GM19025 (cell line): ENCODE data around the gene RAP1GAP.

Source experiments
- ATAC-seq: cut with Tn5 transposase; IDR thresholded peaks from one replicate; pipeline ENCODE4 v1.9.1; 2021; ENCODE audit warnings: mild to moderate bottlenecking, low read depth, moderate library complexity; ENCODE audit not compliant: unreplicated experiment

The RAP1GAP gene

DNA sequence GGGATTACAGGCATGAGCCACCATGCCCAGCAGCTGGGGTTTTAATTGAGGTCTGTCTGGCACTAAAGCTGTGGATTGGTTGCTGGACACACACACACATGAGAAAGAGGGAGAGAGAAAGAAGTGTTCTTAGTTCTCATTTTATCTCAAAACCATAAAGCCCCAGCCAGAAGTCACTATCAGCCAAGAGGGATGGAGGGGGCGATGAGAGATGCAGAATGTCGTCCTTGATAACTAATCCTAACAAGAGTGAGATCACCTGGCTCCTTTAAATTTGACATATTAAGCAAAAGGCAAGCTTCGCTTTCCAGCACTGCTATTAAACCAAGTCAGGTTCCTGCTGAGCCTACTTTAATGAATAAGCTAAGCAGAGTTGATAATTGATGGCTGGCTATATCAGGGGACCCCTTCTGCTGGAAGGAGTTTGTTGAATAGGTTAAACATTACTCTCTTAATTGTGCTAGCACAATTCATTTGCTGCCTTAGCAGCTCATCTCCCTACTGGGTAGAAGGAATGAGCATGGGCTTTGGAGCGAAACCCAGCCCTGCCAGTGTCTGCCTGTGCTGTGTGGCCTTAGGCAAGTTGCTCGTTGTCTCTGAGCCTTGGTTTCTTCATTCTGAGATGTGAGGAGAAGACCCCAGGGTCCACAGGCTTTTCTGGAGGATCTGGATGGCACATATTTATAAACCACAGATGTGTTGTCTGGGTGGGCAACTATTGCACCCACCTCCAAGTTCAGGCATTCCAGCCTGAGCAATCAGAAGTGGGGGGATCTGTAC lies 109.2 kb downstream of the RAP1GAP start:
- ATAC-seq = no peak

DNA sequence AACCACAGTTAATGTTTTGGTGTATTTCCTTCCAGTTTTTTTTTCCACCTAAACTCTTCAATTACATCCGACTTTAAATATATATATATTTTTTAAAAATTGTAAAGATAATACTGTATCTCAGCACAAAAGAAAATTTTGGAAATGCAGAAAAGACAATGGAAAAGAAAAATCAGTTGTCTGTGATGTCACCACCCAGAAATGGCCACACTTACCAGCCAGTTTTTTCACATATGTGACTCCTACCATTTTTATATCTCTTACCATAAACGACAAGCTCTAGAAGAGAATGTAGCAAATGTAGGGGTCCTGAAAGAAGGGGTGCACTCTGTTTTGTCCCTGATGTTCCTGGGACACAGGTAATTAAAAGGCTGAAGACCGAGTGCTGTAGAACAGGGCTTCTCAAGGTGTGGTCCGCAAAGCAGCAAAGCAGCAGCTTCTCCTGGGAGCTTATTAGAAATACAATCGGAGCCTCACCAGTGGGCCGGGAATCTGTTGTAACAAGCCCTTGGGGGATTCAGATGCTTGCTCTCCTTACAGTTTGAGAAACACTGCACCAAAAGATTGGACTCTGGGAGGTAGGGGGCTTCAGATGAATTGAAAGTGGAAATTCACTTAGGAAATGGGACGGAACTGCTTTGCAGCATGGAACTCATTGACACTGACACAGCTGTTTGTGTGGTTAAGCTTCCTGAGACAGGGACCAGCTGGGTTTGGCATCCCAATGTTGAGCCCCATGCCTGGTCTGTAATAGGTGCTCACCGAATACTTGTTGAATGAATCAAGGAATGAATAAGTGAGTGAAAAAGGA lies 115.8 kb downstream of the RAP1GAP start:
- no peak for ATAC-seq

DNA sequence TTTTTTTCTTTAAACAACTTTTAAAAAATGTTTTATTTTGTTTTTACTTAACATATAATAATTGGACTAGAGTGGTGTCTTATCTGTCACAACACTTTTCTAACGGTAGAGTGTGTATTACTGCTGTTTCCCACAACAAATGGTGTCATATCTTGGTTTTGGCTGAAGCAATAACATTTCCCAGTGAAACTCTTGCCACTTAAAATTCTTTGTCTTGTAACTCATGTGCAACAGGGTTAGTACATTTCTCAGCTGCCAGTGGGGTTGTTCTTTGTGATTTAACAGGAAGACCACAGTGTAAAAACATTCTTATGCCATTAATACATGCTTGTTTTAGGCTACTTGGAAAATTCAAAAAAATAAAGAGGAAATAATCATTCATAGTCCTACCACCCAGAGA lies 116.4 kb downstream of the RAP1GAP start:
- ATAC-seq = no peak

DNA sequence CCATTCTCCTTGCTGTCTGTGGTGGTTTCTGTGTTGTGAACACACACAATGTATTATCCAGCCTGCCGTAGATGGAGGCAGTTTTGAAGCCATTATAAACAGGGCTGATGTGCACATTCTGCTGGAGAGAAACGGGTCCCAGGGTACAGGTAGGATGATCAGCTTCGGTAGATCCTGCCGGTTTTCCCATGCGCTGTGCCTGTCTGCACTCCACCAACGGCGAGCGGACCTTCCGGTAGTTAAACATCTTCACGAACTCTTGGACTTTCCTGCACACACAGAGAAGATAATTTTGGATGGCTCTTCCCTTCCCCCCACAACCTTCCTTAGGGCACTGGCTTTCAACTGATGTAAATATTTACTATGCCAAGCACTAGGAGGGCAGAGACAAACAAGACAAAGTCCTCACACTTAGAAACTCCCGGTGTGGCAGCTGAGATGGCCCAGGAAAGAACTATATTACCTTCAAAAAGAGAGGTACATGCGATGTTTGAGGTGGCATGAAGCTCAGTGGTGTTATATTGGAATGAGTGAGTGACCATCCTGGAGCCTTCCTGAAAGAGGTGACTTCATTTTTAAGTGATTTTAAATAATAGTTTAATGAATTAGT lies 118.2 kb downstream of the RAP1GAP start:
- no peak for ATAC-seq

DNA sequence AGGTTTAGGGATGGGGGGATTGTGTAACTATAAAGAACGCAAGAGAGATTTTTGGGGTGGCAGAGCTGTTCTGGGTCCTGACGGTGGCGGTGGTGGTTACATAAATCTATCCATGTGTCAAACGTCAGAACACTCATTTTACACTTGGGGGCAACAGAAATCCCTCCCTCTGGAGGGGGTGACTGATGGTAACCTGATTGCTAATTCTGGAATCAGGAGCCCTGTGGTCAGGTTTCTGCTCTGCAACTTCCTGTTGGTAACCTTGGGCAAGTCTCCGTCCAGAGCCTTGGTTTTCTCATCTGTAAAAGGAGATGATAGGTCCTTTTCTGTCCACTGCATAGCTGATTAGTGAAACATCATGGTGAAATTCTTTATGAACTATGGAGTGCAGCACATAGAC lies 119.1 kb downstream of the RAP1GAP start:
- no peak for ATAC-seq

DNA sequence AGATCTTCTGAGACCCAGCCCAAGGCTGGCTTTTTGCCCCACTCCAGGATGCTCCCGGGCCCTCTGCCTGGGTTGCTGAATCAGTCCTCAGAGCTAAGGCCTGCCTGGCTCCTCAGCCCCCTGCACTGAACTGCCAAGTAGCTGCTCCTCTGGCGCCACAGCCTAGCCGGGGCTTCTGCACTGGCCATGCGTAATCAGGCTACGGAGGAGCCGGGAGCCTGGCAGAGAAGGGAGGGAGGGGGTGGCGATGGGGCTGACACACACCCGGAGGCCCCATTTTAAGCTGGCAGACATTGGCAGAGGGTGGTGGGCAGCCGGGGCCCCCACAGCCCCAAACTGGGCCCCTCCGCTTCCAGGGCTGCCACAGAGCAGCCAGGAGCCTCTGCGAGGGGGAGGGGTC lies 121.3 kb downstream of the RAP1GAP start:
- ATAC-seq = no peak
